Measurements from ENCODE around the gene STXBP6. TPM values are rescaled to one million over a fixed set of nuclear protein-coding genes. Genes with fewer than 3 reads are reported as not detected.

Gene STXBP6
- total RNA-seq, 4 donors from 2014 or later, result 10.7 to 62.8 (median 55.9) TPM

- H3K27ac ChIP-seq, result no peak overlapping the region
- TF ChIP-seq CTCF (IDR thresholded peaks at IDR 0.05), result no peak
- TF ChIP-seq POLR2A (IDR thresholded peaks at IDR 0.05), result no peak
- DNase-seq, result no peak
- H3K27me3 ChIP-seq, result no peaks in the 10 kb centered on the region
- H3K4me3 ChIP-seq, result no peak overlapping the region
- no peaks in the 10 kb centered on the region for H3K36me3 ChIP-seq
- H3K9me3 ChIP-seq, result no peaks in the 10 kb centered on the region
- H3K4me1 ChIP-seq, result peaks cover 0 to 3% (median 0%) of the 10 kb centered on the region in 4 donors
These were observed 146.6 kb downstream of the STXBP6 start for GRCh38 chr14:24903337-24903736.

GRCh38 chr14:24900269-24901100 is 149.5 kb downstream of the STXBP6 start:
- Histone ChIP-seq H3K27ac (no peak overlapping the region), H3K27me3 (no peaks in the 10 kb centered on the region), H3K4me1 (peaks cover 0 to 3% (median 0%) of the 10 kb centered on the region in 4 donors), H3K4me3 (no peak overlapping the region), H3K9me3 (no peaks in the 10 kb centered on the region), H3K36me3 (no peaks in the 10 kb centered on the region)
- no peak for DNase-seq
- TF ChIP-seq POLR2A (IDR thresholded peaks at IDR 0.05) (no peak), CTCF (IDR thresholded peaks at IDR 0.05) (no peak)

GRCh38 chr14:24897793-24898192 is 152.2 kb downstream of the STXBP6 start:
- no peak overlapping the region for H3K27ac ChIP-seq
- H3K9me3 ChIP-seq, result no peaks in the 10 kb centered on the region
- no peak overlapping the region for H3K4me3 ChIP-seq
- H3K36me3 ChIP-seq, result no peaks in the 10 kb centered on the region
- TF ChIP-seq CTCF (IDR thresholded peaks at IDR 0.05), result no peak
- no peak for TF ChIP-seq POLR2A (IDR thresholded peaks at IDR 0.05)
- no peak for DNase-seq
- peaks cover 0 to 3% (median 0%) of the 10 kb centered on the region in 4 donors for H3K4me1 ChIP-seq
- H3K27me3 ChIP-seq, result no peaks in the 10 kb centered on the region

- no peak overlapping the region for H3K27ac ChIP-seq
- peaks cover 0 to 4% (median 0%) of the 10 kb centered on the region in 4 donors for H3K9me3 ChIP-seq
- no peak overlapping the region for H3K4me3 ChIP-seq
- no peak for TF ChIP-seq POLR2A (IDR thresholded peaks at IDR 0.05)
- no peak for TF ChIP-seq CTCF (IDR thresholded peaks at IDR 0.05)
- H3K27me3 ChIP-seq, result no peaks in the 10 kb centered on the region
- H3K36me3 ChIP-seq, result no peaks in the 10 kb centered on the region
- DNase-seq, result no peak
- H3K4me1 ChIP-seq, result peaks cover 0 to 3% (median 0%) of the 10 kb centered on the region in 4 donors
These were observed 154.3 kb downstream of the STXBP6 start for GRCh38 chr14:24895622-24896021.

GRCh38 chr14:24895243-24895583 is 154.7 kb downstream of the STXBP6 start:
- H3K4me3 ChIP-seq, result no peak overlapping the region
- peaks cover 0 to 6% (median 0%) of the 10 kb centered on the region in 4 donors for H3K9me3 ChIP-seq
- no peaks in the 10 kb centered on the region for H3K27me3 ChIP-seq
- no peak for DNase-seq
- peaks cover 0 to 2% (median 0%) of the 10 kb centered on the region in 4 donors for H3K4me1 ChIP-seq
- no peak for TF ChIP-seq POLR2A (IDR thresholded peaks at IDR 0.05)
- no peak for TF ChIP-seq CTCF (IDR thresholded peaks at IDR 0.05)
- H3K36me3 ChIP-seq, result no peaks in the 10 kb centered on the region
- no peak overlapping the region for H3K27ac ChIP-seq
